ENCODE data around the gene NINJ1. TPM values are rescaled to one million over a fixed set of nuclear protein-coding genes. Genes with fewer than 3 reads are reported as not detected.

NINJ1 gene
- total and polyA plus RNA-seq, 2 donors (not counting 3 experiments of a cell fraction or from before 2014, with no cell fraction given) = 31.5 to 57.7 TPM

DNA sequence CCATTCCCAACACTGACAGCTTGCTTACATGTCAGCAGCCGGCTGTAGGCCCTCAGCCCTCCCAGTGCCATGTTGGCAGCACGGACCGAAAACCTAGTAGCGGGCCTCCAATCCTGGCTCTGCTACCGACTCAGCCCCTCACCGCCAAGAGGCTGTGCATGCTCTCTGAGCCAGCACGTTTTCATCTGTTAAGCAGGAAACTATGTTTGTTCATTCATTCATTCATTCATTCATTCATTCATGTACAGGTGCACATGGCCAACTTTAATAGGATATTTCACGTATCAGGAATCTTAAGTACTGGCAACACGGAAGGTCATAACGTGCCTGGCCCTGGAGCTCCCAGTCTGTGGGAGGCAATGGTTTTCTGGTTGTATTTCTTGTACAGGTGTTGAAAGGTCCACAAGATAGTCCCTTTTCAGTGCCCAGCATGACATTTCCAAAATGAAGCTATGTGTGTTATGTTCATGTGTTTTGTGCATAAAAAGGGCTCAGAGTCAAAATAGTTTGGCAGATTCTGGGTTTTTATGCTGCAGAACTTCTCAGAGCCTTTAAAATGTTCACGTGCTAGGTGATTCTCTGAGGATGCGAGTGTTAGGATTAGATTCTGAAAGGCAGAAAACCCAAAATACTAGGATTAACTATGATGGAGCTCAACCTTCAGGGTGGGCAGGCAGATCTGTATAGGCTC, 57.8 kb downstream of the NINJ1 start:
- H3K9ac ChIP-seq (replicated peaks; ENCODE audit: extremely low read depth, insufficient read depth, low read length) = no peak overlapping the region
- no peak overlapping the region for H3K27ac ChIP-seq (ENCODE audit: insufficient read depth, low read depth, low read length)
- H3K9me1 ChIP-seq (replicated peaks; ENCODE audit: control insufficient read depth, extremely low read depth, insufficient read depth, low read length) = no peaks in the 10 kb centered on the region
- FAIRE-seq = no peak
- no peak overlapping the region for H3K4me3 ChIP-seq (replicated peaks in 1 of 3; ENCODE audit: insufficient read depth in 1 of 3, low read depth in 1 of 3, low read length in 3 of 3)
- H3K4me2 ChIP-seq (ENCODE audit: insufficient read depth, low read length) = no peak overlapping the region
- H3K27me3 ChIP-seq (ENCODE audit: control insufficient read depth in 2 of 2, insufficient read depth in 2 of 2, low read length in 2 of 2) = no peaks in the 10 kb centered on the region
- no peaks in the 10 kb centered on the region for H3K79me2 ChIP-seq (ENCODE audit: control insufficient read depth, insufficient read depth, low read length)
- H2AFZ ChIP-seq (ENCODE audit: low read depth, low read length) = no peak overlapping the region
- TF ChIP-seq, protein P1, sequence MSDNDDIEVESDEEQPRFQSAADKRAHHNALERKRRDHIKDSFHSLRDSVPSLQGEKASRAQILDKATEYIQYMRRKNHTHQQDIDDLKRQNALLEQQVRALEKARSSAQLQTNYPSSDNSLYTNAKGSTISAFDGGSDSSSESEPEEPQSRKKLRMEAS (IDR thresholded peaks at IDR 0.05; ENCODE audit: insufficient read depth, insufficient read length) = no peak
- TF ChIP-seq JUN (IDR thresholded peaks at IDR 0.05; ENCODE audit: borderline replicate concordance, insufficient read depth, insufficient read length, low read depth) = no peak
- no peak for TF ChIP-seq POLR2A (IDR thresholded peaks at IDR 0.05; ENCODE audit: low read depth, low read length)
- no peak for TF ChIP-seq MYC (IDR thresholded peaks at IDR 0.05; ENCODE audit: low read depth, low read length)
- no peak for TF ChIP-seq EZH2 (IDR thresholded peaks at IDR 0.05; ENCODE audit: borderline replicate concordance, low read depth, low read length, severe bottlenecking)
- no peak for TF ChIP-seq POLR2AphosphoS5 (IDR thresholded peaks at IDR 0.05; ENCODE audit: insufficient read depth, low read depth, low read length)
- TF ChIP-seq FOS (IDR thresholded peaks at IDR 0.05; ENCODE audit: borderline replicate concordance, insufficient read depth, low read length) = no peak
- TF ChIP-seq, protein P2, sequence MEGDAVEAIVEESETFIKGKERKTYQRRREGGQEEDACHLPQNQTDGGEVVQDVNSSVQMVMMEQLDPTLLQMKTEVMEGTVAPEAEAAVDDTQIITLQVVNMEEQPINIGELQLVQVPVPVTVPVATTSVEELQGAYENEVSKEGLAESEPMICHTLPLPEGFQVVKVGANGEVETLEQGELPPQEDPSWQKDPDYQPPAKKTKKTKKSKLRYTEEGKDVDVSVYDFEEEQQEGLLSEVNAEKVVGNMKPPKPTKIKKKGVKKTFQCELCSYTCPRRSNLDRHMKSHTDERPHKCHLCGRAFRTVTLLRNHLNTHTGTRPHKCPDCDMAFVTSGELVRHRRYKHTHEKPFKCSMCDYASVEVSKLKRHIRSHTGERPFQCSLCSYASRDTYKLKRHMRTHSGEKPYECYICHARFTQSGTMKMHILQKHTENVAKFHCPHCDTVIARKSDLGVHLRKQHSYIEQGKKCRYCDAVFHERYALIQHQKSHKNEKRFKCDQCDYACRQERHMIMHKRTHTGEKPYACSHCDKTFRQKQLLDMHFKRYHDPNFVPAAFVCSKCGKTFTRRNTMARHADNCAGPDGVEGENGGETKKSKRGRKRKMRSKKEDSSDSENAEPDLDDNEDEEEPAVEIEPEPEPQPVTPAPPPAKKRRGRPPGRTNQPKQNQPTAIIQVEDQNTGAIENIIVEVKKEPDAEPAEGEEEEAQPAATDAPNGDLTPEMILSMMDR (IDR thresholded peaks at IDR 0.05; ENCODE audit: extremely low read depth in 1 of 2, insufficient read depth in 1 of 2, low read depth in 1 of 2, low read length in 2 of 2) = no peak
- no peak for TF ChIP-seq GATA2 (IDR thresholded peaks at IDR 0.05; ENCODE audit: insufficient read depth, insufficient read length, low read depth, low read length)
- H3K4me1 ChIP-seq (ENCODE audit: control insufficient read depth, extremely low read depth, insufficient read depth, low read length) = no peaks in the 10 kb centered on the region
- CTCF ChIA-PET = no interaction called here
- POLR2A ChIA-PET = no interaction called here
- no peak for DNase-seq (ENCODE audit: low read depth, low spot score)
- no peaks in the 10 kb centered on the region for H4K20me1 ChIP-seq (replicated peaks; ENCODE audit: control insufficient read depth, extremely low read depth, insufficient read depth, low read length)
- dilution Hi-C loops (cut with MboI; ENCODE audit: extremely low pct_ligation_motif_present, low sequenced_read_pairs) (no loop called here), intact Hi-C loops (cut with micrococcal nuclease) (no loop called here)
- H3K9me3 ChIP-seq (replicated peaks; ENCODE audit: control insufficient read depth, insufficient read depth, low read length) = no peaks in the 10 kb centered on the region
- H3K36me3 ChIP-seq (ENCODE audit: control insufficient read depth in 2 of 2, extremely low read depth in 1 of 2, insufficient read depth in 2 of 2, low read length in 2 of 2) = no peaks in the 10 kb centered on the region
- no TSS peak for BruUV-seq (replicated peaks)
